ENCODE data around the gene ARL2.
"Not testable (repeated sequence)": the region's sequence is repeated elsewhere in the genome, so short reads cannot be mapped to it uniquely, and the experiment has no call there.

Gene ARL2

DNA sequence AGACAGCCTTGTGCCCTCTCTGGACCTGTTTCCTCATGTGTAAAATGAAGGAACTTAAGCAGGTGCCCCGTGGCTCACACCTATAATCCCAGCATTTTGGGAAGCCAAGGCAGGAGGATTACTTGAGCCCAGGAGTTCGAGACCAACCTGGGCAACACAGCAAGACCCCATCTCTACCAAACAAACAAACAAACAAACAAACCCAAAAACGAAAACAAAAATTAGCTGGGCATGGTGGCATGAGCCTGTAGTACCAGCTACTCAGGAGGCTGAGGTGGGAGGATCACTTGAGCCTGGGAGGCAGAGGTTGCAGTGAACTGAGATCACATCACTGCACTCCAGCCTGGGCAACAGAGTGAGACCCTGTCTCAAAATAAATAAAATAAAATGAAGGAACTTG lies 10.0 kb upstream of the ARL2 start:
- not testable (repeated sequence) for H3K4me3 ChIP-seq (ENCODE audit: low read depth, low read length)

DNA sequence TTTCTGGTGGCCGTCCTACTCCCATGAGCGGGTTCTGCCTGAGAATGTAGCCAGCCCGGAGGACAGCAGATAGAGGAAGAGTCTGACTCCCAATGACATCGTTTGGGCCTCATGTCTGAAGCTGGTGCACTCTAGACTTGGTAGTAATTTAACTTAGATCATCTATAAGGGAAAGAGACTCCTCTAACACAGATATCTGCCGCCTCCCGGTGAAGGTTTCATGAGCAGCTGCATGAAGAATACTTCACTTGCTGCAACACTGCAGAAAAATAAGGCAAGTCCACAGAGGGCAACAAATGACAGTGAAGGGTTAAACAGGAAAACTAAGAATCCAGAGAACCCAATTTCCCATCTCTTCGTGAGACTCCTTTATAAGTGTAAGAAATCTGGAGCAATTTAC lies 5.9 kb upstream of the ARL2 start:
- no peak overlapping the region for H3K4me3 ChIP-seq (ENCODE audit: low read depth, low read length)

- H3K4me3 ChIP-seq (ENCODE audit: low read depth, low read length): no peak overlapping the region
Observed at GRCh38 chr11:65008873-65009272, 5.1 kb upstream of the ARL2 start.

DNA sequence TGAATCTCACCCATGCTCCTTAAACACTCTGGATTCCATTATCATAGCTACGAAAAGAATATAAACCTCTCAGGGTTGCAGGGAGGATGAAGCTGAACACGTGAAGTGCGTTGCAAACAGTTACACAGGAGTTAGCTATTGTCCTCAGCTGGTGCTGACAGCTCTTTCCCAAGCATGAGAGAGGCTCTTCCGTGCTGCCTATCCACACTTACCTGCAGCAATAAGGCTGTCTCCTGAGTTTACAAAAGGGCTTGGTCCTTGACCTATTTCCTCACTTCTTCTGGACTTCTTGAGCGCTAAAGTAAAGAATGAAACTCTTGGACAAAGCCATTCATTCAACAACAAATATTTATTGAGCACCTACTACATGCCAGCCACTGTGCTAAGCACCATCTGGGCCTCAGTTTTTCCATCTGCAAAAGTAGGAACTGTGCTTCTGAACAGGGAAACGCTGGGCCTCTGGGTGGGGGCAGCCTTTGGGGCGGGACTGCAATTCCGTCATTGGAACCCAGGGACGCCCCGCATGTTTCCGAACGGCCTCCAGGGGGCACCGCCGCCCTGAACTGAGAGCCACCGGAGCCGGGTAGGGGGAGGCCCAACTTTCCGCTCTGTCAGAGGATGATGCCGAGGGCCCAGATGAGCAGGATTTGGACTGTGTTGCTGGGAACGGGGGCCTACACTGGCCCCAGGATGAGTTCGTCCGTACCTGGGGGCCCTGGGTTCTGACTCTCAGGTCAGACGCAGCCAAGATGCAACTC lies 651 bp upstream of the ARL2 start:
- peak overlapping the region; percentile 66 for H3K4me3 ChIP-seq (ENCODE audit: low read depth, low read length)

DNA sequence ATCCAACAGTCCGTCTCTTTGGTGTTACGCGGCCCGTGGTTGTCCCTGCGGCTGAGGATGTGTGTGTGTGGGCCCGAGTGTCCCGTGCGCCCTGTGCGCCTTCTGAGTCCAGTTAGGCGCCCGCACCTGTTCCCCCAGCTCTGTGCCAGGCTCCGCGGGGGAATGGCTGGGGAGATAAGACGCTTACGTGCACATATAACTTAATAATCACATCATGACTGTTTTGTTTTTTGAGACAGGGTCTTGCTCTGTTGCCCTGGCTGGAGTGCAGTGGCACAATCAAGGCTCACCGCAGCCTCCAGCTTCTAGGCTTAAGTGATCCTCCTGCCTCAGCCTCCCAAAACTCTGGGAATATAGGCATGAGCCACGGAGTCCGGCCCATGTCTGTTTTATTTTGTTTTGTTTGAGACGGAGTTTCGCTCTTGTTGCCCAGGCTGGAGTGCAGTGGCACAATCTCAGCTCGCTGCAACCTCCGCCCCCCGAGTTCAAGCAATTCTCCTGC lies 817 bp downstream of the ARL2 start:
- peak overlapping the region; percentile 66 for H3K4me3 ChIP-seq (ENCODE audit: low read depth, low read length)

DNA sequence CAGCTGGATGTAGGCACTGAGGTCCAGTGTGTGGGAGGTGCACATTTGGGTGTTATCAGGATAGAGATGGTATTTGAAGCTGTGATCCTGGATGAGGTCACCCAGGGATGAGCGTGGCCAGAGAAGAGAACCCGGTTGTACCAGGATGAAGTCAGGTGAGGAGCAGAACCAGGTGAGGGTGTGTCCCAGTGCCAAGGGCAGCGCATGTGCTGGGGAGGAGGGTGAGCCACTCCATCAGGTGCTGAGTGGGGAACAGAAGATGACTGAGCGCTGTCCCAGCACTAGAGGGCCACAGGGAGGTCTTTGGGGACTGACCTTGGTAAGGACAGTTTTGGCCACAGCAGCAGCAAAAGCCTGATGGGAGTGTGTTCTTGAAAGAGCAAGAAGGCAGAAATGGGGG lies 2.7 kb downstream of the ARL2 start:
- no peak overlapping the region for H3K4me3 ChIP-seq (ENCODE audit: low read depth, low read length)

DNA sequence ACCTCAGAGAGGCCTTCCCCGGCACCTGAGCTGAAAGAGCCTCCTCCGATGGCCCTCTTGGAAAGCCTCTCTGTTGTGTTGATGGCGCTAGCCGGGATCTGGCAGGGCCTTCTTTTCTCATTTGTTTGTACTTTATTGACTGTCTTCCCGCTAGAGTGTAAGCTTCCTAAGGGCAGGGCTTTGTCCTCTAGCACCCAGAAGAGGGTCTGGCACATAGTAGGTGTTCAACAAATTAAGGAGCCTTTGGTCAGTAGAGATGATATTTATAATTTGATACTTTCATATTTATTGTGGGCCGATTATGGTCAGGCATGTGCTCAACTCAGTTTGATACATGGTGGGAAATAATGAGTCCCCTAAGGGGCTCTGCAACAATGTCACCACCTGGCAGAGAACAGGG lies 4.0 kb downstream of the ARL2 start:
- H3K4me3 ChIP-seq (ENCODE audit: low read depth, low read length): no peak overlapping the region

DNA sequence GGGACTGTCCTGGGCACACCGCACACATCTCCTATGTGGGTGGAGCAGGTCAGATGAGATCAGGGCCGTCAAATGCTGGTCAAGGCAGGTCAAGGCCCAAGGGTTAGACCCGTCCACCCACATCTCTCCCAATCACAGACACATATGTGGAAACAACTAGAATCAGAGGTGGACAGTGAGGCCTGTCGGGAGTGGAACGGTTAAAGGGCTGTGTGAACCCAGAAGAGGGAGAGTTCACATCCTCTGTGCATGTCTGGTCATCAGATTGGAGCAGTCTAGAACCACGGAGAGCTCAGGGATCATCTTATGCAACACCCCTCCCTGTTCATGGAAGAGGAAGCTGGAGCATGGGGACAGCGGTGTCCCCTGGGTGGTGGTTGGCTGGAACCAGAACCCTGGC lies 5.9 kb downstream of the ARL2 start:
- no peak overlapping the region for H3K4me3 ChIP-seq (ENCODE audit: low read depth, low read length)

- no peak overlapping the region for H3K4me3 ChIP-seq (ENCODE audit: low read depth, low read length)
Observed at GRCh38 chr11:65021003-65021402, 7.0 kb downstream of the ARL2 start.

DNA sequence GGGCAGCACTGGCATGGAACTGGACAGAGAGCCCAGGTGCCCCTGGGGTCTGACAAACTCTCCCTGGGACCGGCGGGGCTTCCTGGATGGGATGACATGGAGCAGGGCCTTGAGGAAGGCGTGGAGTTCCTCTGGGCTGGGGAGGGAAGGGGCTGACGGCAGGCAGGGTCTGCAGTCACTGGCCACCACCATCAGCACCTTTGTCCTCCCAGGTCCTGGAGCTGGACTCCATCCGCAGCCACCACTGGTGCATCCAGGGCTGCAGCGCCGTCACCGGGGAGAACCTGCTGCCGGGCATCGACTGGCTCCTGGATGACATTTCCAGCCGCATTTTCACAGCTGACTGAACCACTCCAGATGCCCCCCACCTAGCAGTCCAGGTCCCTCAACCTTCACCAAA lies 7.5 kb downstream of the ARL2 start:
- no peak overlapping the region for H3K4me3 ChIP-seq (ENCODE audit: low read depth, low read length)

- not testable (repeated sequence) for H3K4me3 ChIP-seq (ENCODE audit: low read depth, low read length)
Observed at GRCh38 chr11:65023502-65023901, 9.5 kb downstream of the ARL2 start.

DNA sequence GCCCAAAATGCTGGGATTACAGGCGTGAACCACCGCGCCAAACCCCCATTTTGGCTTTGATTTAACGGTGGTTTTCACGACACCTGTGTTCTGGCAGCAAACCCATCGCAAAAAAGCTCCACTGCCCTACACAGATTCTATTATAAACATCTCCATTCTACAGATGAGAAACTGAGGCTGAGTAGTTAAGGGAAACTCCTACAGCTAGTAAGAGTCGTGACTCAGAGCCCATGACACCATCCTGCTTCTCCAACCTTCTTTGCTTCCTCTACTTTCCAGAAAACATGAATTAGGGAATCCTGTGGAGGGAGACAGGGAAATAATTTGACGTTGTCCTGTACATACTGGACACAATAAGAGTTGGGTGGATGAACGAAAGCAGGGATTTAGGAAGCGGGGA lies 12.8 kb downstream of the ARL2 start:
- H3K4me3 ChIP-seq (ENCODE audit: low read depth, low read length): peak overlapping the region; percentile 64

GRCh38 chr11:65027213-65028067 lies 13.5 kb downstream of the ARL2 start, which contains the start of gene SNX15:
Gene SNX15, plus strand, starts transcription at chr11:65027439. Its CDS starts 99 bp downstream, at chr11:65027538.
- H3K4me3 ChIP-seq (ENCODE audit: low read depth, low read length): peak within 1 kb of the TSS; percentile 64

DNA sequence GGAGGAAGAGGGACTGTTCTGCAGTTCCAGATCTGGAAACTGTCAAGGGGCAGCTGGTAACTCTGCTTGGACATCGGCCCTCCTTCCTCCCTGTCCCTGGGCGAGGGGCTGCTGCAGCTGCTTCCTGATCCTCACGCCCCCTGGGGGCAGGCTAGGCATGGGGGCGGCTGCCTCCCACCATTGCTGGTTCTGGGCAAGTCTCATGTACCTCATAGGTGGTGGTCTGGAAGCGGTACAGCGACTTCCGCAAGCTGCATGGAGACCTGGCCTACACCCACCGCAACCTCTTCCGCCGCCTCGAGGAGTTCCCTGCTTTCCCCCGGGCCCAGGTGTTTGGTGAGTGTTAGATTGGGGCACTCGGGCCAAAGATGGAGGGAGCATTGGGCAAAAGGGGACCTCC lies 18.3 kb downstream of the ARL2 start:
- H3K4me3 ChIP-seq (ENCODE audit: low read depth, low read length): no peak overlapping the region

DNA sequence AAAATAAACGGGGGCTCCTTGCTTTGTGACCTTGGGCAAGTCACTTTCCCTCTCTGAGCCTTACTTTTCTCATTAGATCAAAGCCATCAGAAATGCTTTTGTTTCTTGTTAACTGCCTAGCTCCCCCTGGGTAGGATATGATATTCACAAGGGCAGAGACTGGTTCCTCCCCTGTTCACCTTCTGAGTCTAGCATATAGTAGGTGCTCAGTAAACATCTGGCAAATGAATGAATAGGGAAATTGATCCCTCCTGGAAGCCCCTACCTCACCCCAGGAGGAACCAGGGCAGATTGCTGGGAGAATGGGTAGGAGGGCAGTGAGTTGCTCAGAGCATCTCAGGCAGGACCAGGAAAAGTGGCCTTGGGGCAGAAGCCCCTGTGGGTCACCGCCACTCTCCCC lies 20.5 kb downstream of the ARL2 start:
- no peak overlapping the region for H3K4me3 ChIP-seq (ENCODE audit: low read depth, low read length)

GRCh38 chr11:65035579-65035978 lies 21.6 kb downstream of the ARL2 start:
- H3K4me3 ChIP-seq (ENCODE audit: low read depth, low read length): no peak overlapping the region

DNA sequence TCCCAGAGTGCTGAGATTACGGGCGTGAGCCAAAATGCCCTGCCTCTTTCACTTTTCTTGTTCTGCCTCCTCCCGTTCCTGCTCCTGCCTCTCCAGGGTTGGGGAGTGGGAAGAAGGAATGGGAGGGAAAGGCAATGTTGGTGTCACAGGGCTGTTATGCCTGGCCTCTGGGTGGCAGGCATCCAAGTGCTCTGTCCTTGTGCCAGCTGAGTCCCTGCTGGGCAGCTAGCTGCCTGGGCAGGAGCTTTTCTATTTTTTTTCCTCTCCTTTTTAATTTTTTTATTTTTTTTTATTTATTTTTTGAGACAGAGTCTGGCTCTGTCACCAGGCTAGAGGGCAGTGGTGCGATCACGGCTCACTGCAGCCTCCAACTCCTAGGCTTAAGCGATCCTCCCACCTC lies 23.0 kb downstream of the ARL2 start:
- H3K4me3 ChIP-seq (ENCODE audit: low read depth, low read length): no peak overlapping the region

- peak overlapping the region; percentile 89 for H3K4me3 ChIP-seq (ENCODE audit: low read depth, low read length)
Observed at GRCh38 chr11:65040520-65040846, 26.5 kb downstream of the ARL2 start.

- H3K4me3 ChIP-seq (ENCODE audit: low read depth, low read length): peak within 1 kb of the TSS; percentile 89
Observed at GRCh38 chr11:65040847-65041622, 27.1 kb downstream of the ARL2 start, which contains the start of gene SAC3D1. Gene SAC3D1, plus strand, starts transcription at chr11:65041210. Its CDS starts 83 bp downstream, at chr11:65041293.

GRCh38 chr11:65042891-65043290 lies 28.9 kb downstream of the ARL2 start:
- no peak overlapping the region for H3K4me3 ChIP-seq (ENCODE audit: low read depth, low read length)

DNA sequence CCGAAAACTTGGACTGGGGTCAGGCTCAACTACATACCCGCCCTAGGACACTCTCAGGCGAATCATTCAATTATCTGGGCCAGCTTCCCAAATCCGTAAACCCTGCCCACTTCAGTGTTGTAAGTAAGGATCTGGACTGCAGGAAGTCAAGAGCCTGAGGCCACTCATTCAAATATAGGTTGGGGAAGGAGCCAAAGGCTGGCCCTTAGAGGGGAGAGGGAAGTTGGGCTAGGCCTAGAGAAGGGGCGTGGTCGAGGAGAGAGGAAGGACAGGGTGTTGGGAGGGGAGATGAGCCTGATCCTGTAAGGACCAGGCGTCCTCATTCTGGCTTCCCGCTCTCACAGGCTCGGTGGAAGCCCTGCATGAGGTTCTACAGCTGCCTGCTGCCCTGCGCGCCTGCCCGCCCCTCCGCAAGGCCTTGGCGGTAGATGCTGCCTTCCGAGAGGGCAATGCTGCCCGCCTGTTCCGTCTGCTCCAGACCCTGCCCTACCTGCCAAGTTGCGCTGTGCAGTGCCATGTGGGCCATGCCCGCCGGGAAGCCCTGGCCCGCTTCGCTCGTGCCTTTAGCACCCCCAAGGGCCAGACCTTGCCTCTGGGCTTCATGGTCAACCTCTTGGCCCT lies 30.0 kb downstream of the ARL2 start:
- H3K4me3 ChIP-seq (ENCODE audit: low read depth, low read length): no peak overlapping the region

Measured in iPS-11a (cell line).